GM23338 (cell line): ENCODE data around the gene TMEM250. TPM values are rescaled to one million over a fixed set of nuclear protein-coding genes. Genes with fewer than 3 reads are reported as not detected.

Experiments used
- ATAC-seq: fragments of 200-7000 bp; cut with Tn5 transposase; 3 replicates; pipeline ENCODE4 v1.9.1; 2020
- DNase-seq: peaks from one replicate; pipeline ENCODE4 v3.0.0-alpha.2; 2015; ENCODE audit warnings: low spot score
- H2AFZ ChIP-seq: fragments of 200-600 bp; sonication (generic); 2 replicates; pipeline ENCODE4 v1.8.0; 2016; ENCODE audit warnings: antibody characterized with exemption, mild to moderate bottlenecking, moderate library complexity
- H3F3A ChIP-seq: fragments of 200-600 bp; sonication (generic); replicated peaks from 2 replicates; pipeline ENCODE4 v1.8.0; 2017; ENCODE audit warnings: antibody characterized with exemption, mixed run types, low read depth
- H3K27ac ChIP-seq: fragments of 200-600 bp; sonication (generic); 2 replicates; pipeline ENCODE4 v1.6.1; 2016; ENCODE audit warnings: low read depth
- H3K27me3 ChIP-seq: fragments of 200-600 bp; sonication (generic); 2 replicates; pipeline ENCODE4 v1.8.0; 2016; ENCODE audit warnings: mild to moderate bottlenecking, mixed run types, moderate library complexity; ENCODE audit not compliant: insufficient read depth
- H3K36me3 ChIP-seq: fragments of 200-600 bp; sonication (generic); 2 replicates; pipeline ENCODE4 v1.8.0; 2016; ENCODE audit warnings: mild to moderate bottlenecking; ENCODE audit not compliant: insufficient read depth
- H3K4me1 ChIP-seq: fragments of 200-600 bp; sonication (generic); 2 replicates; pipeline ENCODE4 v1.8.0; 2016; ENCODE audit warnings: mild to moderate bottlenecking, moderate library complexity; ENCODE audit not compliant: insufficient read depth
- H3K4me2 ChIP-seq: fragments of 200-600 bp; sonication (generic); 2 replicates; pipeline ENCODE4 v1.7.1; 2017; ENCODE audit warnings: mixed run types
- H3K4me3 ChIP-seq: fragments of 200-600 bp; sonication (generic); 2 replicates; pipeline ENCODE4 v1.6.1; 2016; ENCODE audit warnings: mixed run types
- H3K79me2 ChIP-seq: fragments of 200-600 bp; sonication (generic); replicated peaks from 2 replicates; pipeline ENCODE4 v1.8.0; 2017; ENCODE audit warnings: mild to moderate bottlenecking; ENCODE audit not compliant: insufficient read depth
- H3K9me2 ChIP-seq: fragments of 200-600 bp; sonication (generic); 2 replicates; pipeline ENCODE4 v1.8.0; 2017; ENCODE audit not compliant: insufficient read depth
- H4K20me1 ChIP-seq: fragments of 200-600 bp; sonication (generic); replicated peaks from 2 replicates; pipeline ENCODE4 v1.8.0; 2017; ENCODE audit warnings: mild to moderate bottlenecking; ENCODE audit not compliant: insufficient read depth
- H3K27ac Mint-ChIP-seq: 2 replicates; pipeline ENCODE4 v1.8.0; 2020; ENCODE audit warnings: inconsistent platforms, mild to moderate bottlenecking, moderate library complexity, mixed read lengths
- H3K27me3 Mint-ChIP-seq: 3 replicates; pipeline ENCODE4 v1.8.0; 2022; ENCODE audit warnings: low read depth, mild to moderate bottlenecking, moderate library complexity, mixed read lengths, inconsistent platforms; ENCODE audit not compliant: insufficient read depth, poor library complexity
- H3K36me3 Mint-ChIP-seq: 3 replicates; pipeline ENCODE4 v1.8.0; 2021; ENCODE audit warnings: low read depth, mild to moderate bottlenecking, inconsistent platforms, moderate library complexity, mixed read lengths
- H3K4me1 Mint-ChIP-seq: 3 replicates; pipeline ENCODE4 v1.8.0; 2020; ENCODE audit warnings: mild to moderate bottlenecking, inconsistent platforms, mixed read lengths
- H3K4me3 Mint-ChIP-seq: 3 replicates; pipeline ENCODE4 v1.8.0; 2021; ENCODE audit warnings: moderate library complexity, mild to moderate bottlenecking, inconsistent platforms, mixed read lengths
- H3K9me3 Mint-ChIP-seq: 3 replicates; pipeline ENCODE4 v1.8.0; 2020; ENCODE audit warnings: moderate library complexity, mild to moderate bottlenecking, inconsistent platforms, mixed read lengths
- EZH2 ChIP-seq: fragments of 200-600 bp; sonication (generic); IDR thresholded peaks from one replicate; pipeline ENCODE4 v1.8.0; 2017; ENCODE audit warnings: antibody characterized with exemption, mild to moderate bottlenecking, low read depth; ENCODE audit not compliant: unreplicated experiment
- JUNB ChIP-seq: IDR thresholded peaks from one replicate; pipeline ENCODE4 v1.6.1; 2016; ENCODE audit warnings: antibody characterized with exemption; ENCODE audit not compliant: unreplicated experiment
- ZNF331 ChIP-seq: fragments of 250-450 bp; sonication (Bioruptor Pico); IDR thresholded peaks from 2 replicates; pipeline ENCODE4 v1.5.0; 2020; ENCODE audit warnings: low read depth, mild to moderate bottlenecking, moderate library complexity
- polyA plus RNA-seq: library from polyadenylated mRNA; unstranded; fragments of >200 nt; fragmentation: Nextera tagmentation; extraction: Ambion mirVana; gene quantifications from 2 replicates; pipeline ENCODE4 v1.2.1, GENCODE V29; 2016
- total RNA-seq: library from RNA; depleted of rRNA; stranded (reverse); fragments of >200 nt; shearing (Covaris generic); gene quantifications from 2 replicates; pipeline ENCODE4 v1.2.3, GENCODE V29; 2014
- TF ChIP-seq, protein P1 (sequence below): IDR thresholded peaks from one replicate; pipeline ENCODE4 v1.6.1; 2018; ENCODE audit warnings: antibody characterized with exemption; ENCODE audit not compliant: unreplicated experiment
- TF ChIP-seq, protein P2 (sequence below), 2 experiments: fragments of 200-600 bp in 1 of 2; sonication (generic) in 1 of 2; conservative IDR thresholded peaks; 2 replicates each; pipeline versions ENCODE4 v1.5.1 to v1.6.1; 2016 to 2017; ENCODE audit warnings: antibody characterized with exemption in 2 of 2, low read depth in 2 of 2, mild to moderate bottlenecking in 2 of 2, moderate library complexity in 1 of 2
- TF ChIP-seq, protein P3 (sequence below): IDR thresholded peaks from 2 replicates; pipeline ENCODE4 v1.6.1; 2016; ENCODE audit warnings: antibody characterized with exemption
- TF ChIP-seq, protein P4 (sequence below): fragments of 250-450 bp; sonication (Bioruptor Pico); IDR thresholded peaks from 2 replicates; pipeline ENCODE4 v1.5.0; 2020; ENCODE audit warnings: mild to moderate bottlenecking, moderate library complexity

TMEM250 gene
- total and polyA plus RNA-seq, 2 experiments from 2014 or later, result 12.2 to 39.2 TPM

DNA sequence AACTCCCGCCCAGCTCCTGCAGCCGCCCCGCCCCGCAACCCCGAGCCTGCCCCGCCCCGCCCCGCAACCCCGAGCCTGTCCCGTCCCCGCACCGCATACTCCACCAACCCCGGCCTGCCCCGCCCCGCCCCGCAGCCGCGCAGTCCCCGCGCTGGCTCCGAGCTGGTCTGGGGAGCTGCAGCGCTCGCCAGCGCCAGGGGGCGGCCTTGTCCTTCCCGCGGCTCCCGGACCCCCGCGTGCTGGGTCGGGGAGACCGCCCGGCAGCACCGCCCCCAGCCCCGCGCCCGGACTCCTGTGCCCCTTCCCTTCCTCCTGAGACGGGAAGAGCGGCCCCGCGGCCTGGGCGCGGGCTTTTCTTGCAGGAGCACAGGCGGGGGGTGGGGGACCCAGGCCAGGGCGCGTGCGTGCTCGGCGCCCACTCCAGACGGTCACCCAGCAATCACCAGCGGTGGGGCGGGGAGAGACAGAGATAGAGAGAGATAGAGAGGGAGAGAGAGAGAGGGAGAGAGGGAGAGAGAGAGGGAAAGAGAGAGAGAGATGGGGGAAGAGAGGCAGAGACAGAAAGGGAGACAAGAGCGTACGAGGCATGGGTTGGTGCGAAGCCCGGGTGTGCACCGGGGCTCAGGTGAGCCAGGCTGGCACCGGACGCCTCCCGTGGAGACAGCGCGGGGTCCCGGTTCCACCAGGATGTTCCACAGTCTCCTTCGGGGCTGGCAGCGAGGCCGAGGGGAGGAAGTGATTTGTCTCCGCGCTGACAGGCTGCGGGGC is 14.7 kb upstream of the TMEM250 start:
- DNase-seq (peak; percentile 87), ATAC-seq (peak; percentile 84)
- peaks cover 27% of the 10 kb centered on the region for H3K27me3 Mint-ChIP-seq
- peaks cover 19% of the 10 kb centered on the region for H3K4me1 Mint-ChIP-seq
- H3K79me2 ChIP-seq, result no peaks in the 10 kb centered on the region
- H4K20me1 ChIP-seq, result no peaks in the 10 kb centered on the region
- H3K4me3 Mint-ChIP-seq, result peak overlapping the region; percentile 64
- no peaks in the 10 kb centered on the region for H3K9me3 Mint-ChIP-seq
- no peaks in the 10 kb centered on the region for H3K36me3 ChIP-seq
- H3K36me3 Mint-ChIP-seq, result no peaks in the 10 kb centered on the region
- TF ChIP-seq, protein P1, sequence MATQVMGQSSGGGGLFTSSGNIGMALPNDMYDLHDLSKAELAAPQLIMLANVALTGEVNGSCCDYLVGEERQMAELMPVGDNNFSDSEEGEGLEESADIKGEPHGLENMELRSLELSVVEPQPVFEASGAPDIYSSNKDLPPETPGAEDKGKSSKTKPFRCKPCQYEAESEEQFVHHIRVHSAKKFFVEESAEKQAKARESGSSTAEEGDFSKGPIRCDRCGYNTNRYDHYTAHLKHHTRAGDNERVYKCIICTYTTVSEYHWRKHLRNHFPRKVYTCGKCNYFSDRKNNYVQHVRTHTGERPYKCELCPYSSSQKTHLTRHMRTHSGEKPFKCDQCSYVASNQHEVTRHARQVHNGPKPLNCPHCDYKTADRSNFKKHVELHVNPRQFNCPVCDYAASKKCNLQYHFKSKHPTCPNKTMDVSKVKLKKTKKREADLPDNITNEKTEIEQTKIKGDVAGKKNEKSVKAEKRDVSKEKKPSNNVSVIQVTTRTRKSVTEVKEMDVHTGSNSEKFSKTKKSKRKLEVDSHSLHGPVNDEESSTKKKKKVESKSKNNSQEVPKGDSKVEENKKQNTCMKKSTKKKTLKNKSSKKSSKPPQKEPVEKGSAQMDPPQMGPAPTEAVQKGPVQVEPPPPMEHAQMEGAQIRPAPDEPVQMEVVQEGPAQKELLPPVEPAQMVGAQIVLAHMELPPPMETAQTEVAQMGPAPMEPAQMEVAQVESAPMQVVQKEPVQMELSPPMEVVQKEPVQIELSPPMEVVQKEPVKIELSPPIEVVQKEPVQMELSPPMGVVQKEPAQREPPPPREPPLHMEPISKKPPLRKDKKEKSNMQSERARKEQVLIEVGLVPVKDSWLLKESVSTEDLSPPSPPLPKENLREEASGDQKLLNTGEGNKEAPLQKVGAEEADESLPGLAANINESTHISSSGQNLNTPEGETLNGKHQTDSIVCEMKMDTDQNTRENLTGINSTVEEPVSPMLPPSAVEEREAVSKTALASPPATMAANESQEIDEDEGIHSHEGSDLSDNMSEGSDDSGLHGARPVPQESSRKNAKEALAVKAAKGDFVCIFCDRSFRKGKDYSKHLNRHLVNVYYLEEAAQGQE, result no peak
- TF ChIP-seq, protein P2, sequence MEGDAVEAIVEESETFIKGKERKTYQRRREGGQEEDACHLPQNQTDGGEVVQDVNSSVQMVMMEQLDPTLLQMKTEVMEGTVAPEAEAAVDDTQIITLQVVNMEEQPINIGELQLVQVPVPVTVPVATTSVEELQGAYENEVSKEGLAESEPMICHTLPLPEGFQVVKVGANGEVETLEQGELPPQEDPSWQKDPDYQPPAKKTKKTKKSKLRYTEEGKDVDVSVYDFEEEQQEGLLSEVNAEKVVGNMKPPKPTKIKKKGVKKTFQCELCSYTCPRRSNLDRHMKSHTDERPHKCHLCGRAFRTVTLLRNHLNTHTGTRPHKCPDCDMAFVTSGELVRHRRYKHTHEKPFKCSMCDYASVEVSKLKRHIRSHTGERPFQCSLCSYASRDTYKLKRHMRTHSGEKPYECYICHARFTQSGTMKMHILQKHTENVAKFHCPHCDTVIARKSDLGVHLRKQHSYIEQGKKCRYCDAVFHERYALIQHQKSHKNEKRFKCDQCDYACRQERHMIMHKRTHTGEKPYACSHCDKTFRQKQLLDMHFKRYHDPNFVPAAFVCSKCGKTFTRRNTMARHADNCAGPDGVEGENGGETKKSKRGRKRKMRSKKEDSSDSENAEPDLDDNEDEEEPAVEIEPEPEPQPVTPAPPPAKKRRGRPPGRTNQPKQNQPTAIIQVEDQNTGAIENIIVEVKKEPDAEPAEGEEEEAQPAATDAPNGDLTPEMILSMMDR (conservative IDR thresholded peaks at IDR 0.05; ENCODE audit: low read depth in 2 of 2), result peak; percentile 44 to 59
- TF ChIP-seq EZH2, result no peak
- H3K9me2 ChIP-seq, result no peaks in the 10 kb centered on the region
- peak overlapping the region; percentile 66 for H3K4me3 ChIP-seq
- peak overlapping the region; percentile 98 for H2AFZ ChIP-seq
- no peak overlapping the region for H3K27ac ChIP-seq
- no peaks in the 10 kb centered on the region for H3F3A ChIP-seq
- peaks cover 26% of the 10 kb centered on the region for H3K27me3 ChIP-seq
- H3K4me1 ChIP-seq, result peaks cover 6% of the 10 kb centered on the region; the same call in 1 of the 2 replicates
- H3K4me2 ChIP-seq, result peak overlapping the region; percentile 90
- no peak overlapping the region for H3K27ac Mint-ChIP-seq

DNA sequence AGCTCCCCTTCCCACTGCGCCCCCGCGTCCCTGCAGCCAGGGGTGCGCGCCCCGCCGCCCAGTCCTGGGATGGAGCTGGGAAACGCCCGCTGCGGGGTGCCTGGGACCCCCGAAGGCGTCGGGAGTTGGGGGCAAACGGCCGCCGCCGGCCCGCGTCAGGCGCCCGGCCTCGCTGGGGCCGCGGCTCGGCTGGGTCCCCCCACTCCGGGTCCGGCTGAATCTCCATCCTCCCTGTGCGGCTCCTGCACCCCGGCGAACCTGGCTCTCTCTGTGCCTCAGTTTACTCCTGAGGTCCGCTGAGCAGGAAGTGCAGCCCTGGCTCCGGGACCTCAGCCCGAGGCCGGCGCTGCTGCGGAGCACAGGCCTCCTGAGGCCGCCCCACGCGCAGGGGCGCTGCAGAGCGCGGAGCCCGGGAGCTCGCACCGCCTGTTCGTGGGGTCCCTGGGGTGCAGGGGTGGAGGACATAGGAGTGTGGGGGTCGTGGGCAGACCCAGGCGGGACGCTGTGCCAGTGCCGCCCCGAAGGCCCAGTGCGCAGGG is 13.9 kb upstream of the TMEM250 start:
- H3F3A ChIP-seq, result no peaks in the 10 kb centered on the region
- H3K4me3 ChIP-seq, result peak overlapping the region; percentile 58
- H3K27me3 ChIP-seq, result peaks cover 26% of the 10 kb centered on the region
- H3K4me1 ChIP-seq, result peaks cover 4% of the 10 kb centered on the region; the same call in 1 of the 2 replicates
- peak overlapping the region; percentile 82 for H3K4me2 ChIP-seq
- peak; percentile 25 for ATAC-seq
- H3K27ac Mint-ChIP-seq, result no peak overlapping the region
- no peaks in the 10 kb centered on the region for H3K9me3 Mint-ChIP-seq
- no peaks in the 10 kb centered on the region for H3K9me2 ChIP-seq
- no peaks in the 10 kb centered on the region for H3K79me2 ChIP-seq
- peaks cover 18% of the 10 kb centered on the region for H3K4me1 Mint-ChIP-seq
- no peak overlapping the region for H3K27ac ChIP-seq
- peaks cover 28% of the 10 kb centered on the region for H3K27me3 Mint-ChIP-seq
- peak overlapping the region; percentile 83; the same call in 1 of the 2 replicates for H2AFZ ChIP-seq
- peak overlapping the region; percentile 43; the same call in 2 of the 3 replicates for H3K4me3 Mint-ChIP-seq
- DNase-seq, result no peak
- H3K36me3 Mint-ChIP-seq, result no peaks in the 10 kb centered on the region
- H3K36me3 ChIP-seq, result no peaks in the 10 kb centered on the region
- H4K20me1 ChIP-seq, result no peaks in the 10 kb centered on the region
- TF ChIP-seq JUNB (no peak), ZNF331 (CRISPR knock-in tag) (no peak)
- TF ChIP-seq, protein P3, sequence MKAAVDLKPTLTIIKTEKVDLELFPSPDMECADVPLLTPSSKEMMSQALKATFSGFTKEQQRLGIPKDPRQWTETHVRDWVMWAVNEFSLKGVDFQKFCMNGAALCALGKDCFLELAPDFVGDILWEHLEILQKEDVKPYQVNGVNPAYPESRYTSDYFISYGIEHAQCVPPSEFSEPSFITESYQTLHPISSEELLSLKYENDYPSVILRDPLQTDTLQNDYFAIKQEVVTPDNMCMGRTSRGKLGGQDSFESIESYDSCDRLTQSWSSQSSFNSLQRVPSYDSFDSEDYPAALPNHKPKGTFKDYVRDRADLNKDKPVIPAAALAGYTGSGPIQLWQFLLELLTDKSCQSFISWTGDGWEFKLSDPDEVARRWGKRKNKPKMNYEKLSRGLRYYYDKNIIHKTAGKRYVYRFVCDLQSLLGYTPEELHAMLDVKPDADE, result no peak
- TF ChIP-seq, protein P4, sequence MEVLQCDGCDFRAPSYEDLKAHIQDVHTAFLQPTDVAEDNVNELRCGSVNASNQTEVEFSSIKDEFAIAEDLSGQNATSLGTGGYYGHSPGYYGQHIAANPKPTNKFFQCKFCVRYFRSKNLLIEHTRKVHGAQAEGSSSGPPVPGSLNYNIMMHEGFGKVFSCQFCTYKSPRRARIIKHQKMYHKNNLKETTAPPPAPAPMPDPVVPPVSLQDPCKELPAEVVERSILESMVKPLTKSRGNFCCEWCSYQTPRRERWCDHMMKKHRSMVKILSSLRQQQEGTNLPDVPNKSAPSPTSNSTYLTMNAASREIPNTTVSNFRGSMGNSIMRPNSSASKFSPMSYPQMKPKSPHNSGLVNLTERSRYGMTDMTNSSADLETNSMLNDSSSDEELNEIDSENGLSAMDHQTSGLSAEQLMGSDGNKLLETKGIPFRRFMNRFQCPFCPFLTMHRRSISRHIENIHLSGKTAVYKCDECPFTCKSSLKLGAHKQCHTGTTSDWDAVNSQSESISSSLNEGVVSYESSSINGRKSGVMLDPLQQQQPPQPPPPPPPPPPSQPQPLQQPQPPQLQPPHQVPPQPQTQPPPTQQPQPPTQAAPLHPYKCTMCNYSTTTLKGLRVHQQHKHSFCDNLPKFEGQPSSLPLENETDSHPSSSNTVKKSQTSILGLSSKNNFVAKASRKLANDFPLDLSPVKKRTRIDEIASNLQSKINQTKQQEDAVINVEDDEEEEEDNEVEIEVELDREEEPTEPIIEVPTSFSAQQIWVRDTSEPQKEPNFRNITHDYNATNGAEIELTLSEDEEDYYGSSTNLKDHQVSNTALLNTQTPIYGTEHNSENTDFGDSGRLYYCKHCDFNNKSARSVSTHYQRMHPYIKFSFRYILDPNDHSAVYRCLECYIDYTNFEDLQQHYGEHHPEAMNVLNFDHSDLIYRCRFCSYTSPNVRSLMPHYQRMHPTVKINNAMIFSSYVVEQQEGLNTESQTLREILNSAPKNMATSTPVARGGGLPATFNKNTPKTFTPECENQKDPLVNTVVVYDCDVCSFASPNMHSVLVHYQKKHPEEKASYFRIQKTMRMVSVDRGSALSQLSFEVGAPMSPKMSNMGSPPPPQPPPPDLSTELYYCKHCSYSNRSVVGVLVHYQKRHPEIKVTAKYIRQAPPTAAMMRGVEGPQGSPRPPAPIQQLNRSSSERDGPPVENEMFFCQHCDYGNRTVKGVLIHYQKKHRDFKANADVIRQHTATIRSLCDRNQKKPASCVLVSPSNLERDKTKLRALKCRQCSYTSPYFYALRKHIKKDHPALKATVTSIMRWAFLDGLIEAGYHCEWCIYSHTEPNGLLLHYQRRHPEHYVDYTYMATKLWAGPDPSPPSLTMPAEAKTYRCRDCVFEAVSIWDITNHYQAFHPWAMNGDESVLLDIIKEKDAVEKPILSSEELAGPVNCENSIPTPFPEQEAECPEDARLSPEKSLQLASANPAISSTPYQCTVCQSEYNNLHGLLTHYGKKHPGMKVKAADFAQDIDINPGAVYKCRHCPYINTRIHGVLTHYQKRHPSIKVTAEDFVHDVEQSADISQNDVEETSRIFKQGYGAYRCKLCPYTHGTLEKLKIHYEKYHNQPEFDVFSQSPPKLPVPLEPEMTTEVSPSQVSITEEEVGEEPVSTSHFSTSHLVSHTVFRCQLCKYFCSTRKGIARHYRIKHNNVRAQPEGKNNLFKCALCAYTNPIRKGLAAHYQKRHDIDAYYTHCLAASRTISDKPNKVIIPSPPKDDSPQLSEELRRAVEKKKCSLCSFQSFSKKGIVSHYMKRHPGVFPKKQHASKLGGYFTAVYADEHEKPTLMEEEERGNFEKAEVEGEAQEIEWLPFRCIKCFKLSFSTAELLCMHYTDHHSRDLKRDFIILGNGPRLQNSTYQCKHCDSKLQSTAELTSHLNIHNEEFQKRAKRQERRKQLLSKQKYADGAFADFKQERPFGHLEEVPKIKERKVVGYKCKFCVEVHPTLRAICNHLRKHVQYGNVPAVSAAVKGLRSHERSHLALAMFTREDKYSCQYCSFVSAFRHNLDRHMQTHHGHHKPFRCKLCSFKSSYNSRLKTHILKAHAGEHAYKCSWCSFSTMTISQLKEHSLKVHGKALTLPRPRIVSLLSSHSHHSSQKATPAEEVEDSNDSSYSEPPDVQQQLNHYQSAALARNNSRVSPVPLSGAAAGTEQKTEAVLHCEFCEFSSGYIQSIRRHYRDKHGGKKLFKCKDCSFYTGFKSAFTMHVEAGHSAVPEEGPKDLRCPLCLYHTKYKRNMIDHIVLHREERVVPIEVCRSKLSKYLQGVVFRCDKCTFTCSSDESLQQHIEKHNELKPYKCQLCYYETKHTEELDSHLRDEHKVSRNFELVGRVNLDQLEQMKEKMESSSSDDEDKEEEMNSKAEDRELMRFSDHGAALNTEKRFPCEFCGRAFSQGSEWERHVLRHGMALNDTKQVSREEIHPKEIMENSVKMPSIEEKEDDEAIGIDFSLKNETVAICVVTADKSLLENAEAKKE (CRISPR knock-in tag), result no peak
